Thymus (tissue), 2 donors: ENCODE measurements around the gene NUDC. TPM values are rescaled to one million over a fixed set of nuclear protein-coding genes. Genes with fewer than 3 reads are reported as not detected.

ENCODE experiments used
- polyA plus RNA-seq: library from polyadenylated mRNA; stranded (reverse); fragments of 200-250 nt; gene quantifications from one replicate; pipeline ENCODE4 v1.2.3, GENCODE V29; 2013
- total RNA-seq: library from RNA; stranded (reverse); fragments of 120-200 nt; gene quantifications from one replicate; pipeline ENCODE4 v1.2.4, GENCODE V29; 2013
- donor health status: healthy.

NUDC gene
- total and polyA plus RNA-seq, 2 donors = 48.1 to 51.6 TPM

Other genes with a start within 250 kb of the NUDC start
- 20.1 TPM for gene ARID1A, start 225.7 kb upstream of the NUDC start, total RNA-seq
- gene ARID1A, start 225.7 kb upstream of the NUDC start, polyA plus RNA-seq = 30.7 TPM
- 9.4 TPM for gene PIGV, start 133.8 kb upstream of the NUDC start, total RNA-seq
- 10.6 TPM for gene PIGV, start 133.8 kb upstream of the NUDC start, polyA plus RNA-seq
- 9.0 TPM for gene ZDHHC18, start 95.1 kb upstream of the NUDC start, total RNA-seq
- 9.1 TPM for gene ZDHHC18, start 95.1 kb upstream of the NUDC start, polyA plus RNA-seq
- 16.7 TPM for gene SFN, start 58.6 kb upstream of the NUDC start, total RNA-seq
- gene SFN, start 58.6 kb upstream of the NUDC start, polyA plus RNA-seq = 191 TPM
- gene GPN2, start 31.5 kb upstream of the NUDC start, total RNA-seq = 10.1 TPM
- 17.9 TPM for gene GPN2, start 31.5 kb upstream of the NUDC start, polyA plus RNA-seq
- gene GPATCH3, start 21.3 kb upstream of the NUDC start, total RNA-seq = 10.4 TPM
- 15.8 TPM for gene GPATCH3, start 21.3 kb upstream of the NUDC start, polyA plus RNA-seq
- 0.19 TPM for gene NR0B2, start 7.8 kb upstream of the NUDC start, total RNA-seq
- gene NR0B2, start 7.8 kb upstream of the NUDC start, polyA plus RNA-seq = 0.18 TPM
- 2.5 TPM for gene KDF1, start 38.7 kb downstream of the NUDC start, total RNA-seq
- gene KDF1, start 38.7 kb downstream of the NUDC start, polyA plus RNA-seq = 6.8 TPM
- gene TRNP1, start 71.9 kb downstream of the NUDC start, total RNA-seq = 2.3 TPM
- gene TRNP1, start 71.9 kb downstream of the NUDC start, polyA plus RNA-seq = 11.6 TPM
- 0.85 TPM for gene TENT5B, start 91.1 kb downstream of the NUDC start, total RNA-seq
- gene TENT5B, start 91.1 kb downstream of the NUDC start, polyA plus RNA-seq = 6.2 TPM
- gene SLC9A1, start 233.4 kb downstream of the NUDC start, total RNA-seq = 1.7 TPM
- 11.1 TPM for gene SLC9A1, start 233.4 kb downstream of the NUDC start, polyA plus RNA-seq